ENCODE measurements around the gene ANGPTL2. TPM values are rescaled to one million over a fixed set of nuclear protein-coding genes. Genes with fewer than 3 reads are reported as not detected.

ANGPTL2 gene
- total RNA-seq, 4 donors from 2014 or later: 36.5 to 52.5 (median 50.8) TPM

- Histone ChIP-seq H3K4me1 (peaks cover 3 to 90% (median 36%) of the 10 kb centered on the region in 3 donors), H3K9me3 (no peaks in the 10 kb centered on the region), H3K36me3 (no peaks in the 10 kb centered on the region), H3K27me3 (no peaks in the 10 kb centered on the region), H3K4me3 (no peak overlapping the region), H3K27ac (peak overlapping the region; percentile 37 to 91 (median 86))
- TF ChIP-seq POLR2AphosphoS5 (IDR thresholded peaks at IDR 0.05) (peak; percentile 88), EP300 (IDR thresholded peaks at IDR 0.05) (no peak), POLR2A (IDR thresholded peaks at IDR 0.05) (no peak)
- peak; percentile 61 for ATAC-seq
- 60 to 87% methylated on average over 3 to 9 of the region's 10 CpGs for WGBS, 2 donors (ENCODE audit: low coverage in 1 of 2)
Observed at GRCh38 chr9:127130661-127131538, 8.5 kb upstream of the ANGPTL2 start.

- H3K4me1 ChIP-seq: peaks cover 3 to 84% (median 29%) of the 10 kb centered on the region in 3 donors
Observed at GRCh38 chr9:127130235-127130634, 7.8 kb upstream of the ANGPTL2 start.

GRCh38 chr9:127129718-127130085 is 7.3 kb upstream of the ANGPTL2 start:
- H3K9me3 ChIP-seq: no peaks in the 10 kb centered on the region
- no peaks in the 10 kb centered on the region for H3K36me3 ChIP-seq
- H3K4me3 ChIP-seq: no peak overlapping the region
- 100% methylated on average over 2 of the region's 3 CpGs; no CpG with 5 or more reads in 1 of the 2 donors for WGBS, 2 donors (ENCODE audit: low coverage in 1 of 2)
- no peaks in the 10 kb centered on the region for H3K27me3 ChIP-seq
- TF ChIP-seq EP300 (IDR thresholded peaks at IDR 0.05): no peak
- H3K4me1 ChIP-seq: peaks cover 3 to 78% (median 24%) of the 10 kb centered on the region in 3 donors
- no peak for ATAC-seq
- H3K27ac ChIP-seq: peak overlapping the region in 3 of 4 donors; percentile 48 to 71 (median 52)

More at GRCh38 chr9:127130235-127130634, 7.8 kb upstream of the ANGPTL2 start:
- ATAC-seq: no peak
- TF ChIP-seq EP300 (IDR thresholded peaks at IDR 0.05) (no peak), CTCF (IDR thresholded peaks at IDR 0.05) (no peak), POLR2AphosphoS5 (IDR thresholded peaks at IDR 0.05) (no peak), POLR2A (IDR thresholded peaks at IDR 0.05) (no peak)
- Histone ChIP-seq H3K27ac (peak overlapping the region in 2 of 4 donors; percentile 71 to 87), H3K27me3 (no peaks in the 10 kb centered on the region), H3K4me3 (no peak overlapping the region), H3K9me3 (no peaks in the 10 kb centered on the region), H3K36me3 (no peaks in the 10 kb centered on the region)
- 89 to 100% methylated on average over 2 of the region's 2 CpGs for WGBS, 2 donors (ENCODE audit: low coverage in 1 of 2)

DNA sequence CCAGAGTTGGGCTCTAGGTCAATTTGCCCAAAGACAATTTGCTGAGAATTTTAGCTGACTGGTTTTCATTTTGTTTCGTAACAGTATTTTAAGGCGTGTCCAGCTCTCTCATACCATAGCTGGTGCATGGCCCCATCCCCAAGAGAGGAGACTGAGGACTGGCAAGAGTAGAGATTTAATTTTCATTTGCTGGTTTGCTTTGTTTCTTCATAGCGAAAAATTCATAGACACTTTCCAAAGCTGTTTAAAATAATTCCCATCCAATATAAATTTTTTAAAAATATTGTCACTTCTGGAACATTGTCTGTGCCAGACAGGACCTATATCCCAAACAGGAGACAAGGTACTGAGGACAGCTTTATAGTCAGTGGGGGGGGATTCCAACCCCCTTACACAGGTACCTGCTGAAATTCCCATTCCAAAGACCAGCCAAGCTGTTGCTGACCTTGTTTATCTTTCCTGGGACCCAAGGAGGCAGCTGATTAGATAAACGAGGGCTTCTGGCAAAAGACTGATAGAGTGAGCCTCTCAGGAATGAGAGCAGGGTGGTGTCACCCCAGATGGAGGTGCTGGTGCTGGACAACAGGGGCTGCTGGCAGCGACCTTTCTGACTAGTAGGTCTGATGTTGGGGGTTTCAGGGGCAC is 6.8 kb upstream of the ANGPTL2 start:
- WGBS, 2 donors (ENCODE audit: low coverage in 1 of 2): 69 to 83% methylated on average over 3 to 4 of the region's 5 CpGs
- no peaks in the 10 kb centered on the region for H3K27me3 ChIP-seq
- H3K9me3 ChIP-seq: no peaks in the 10 kb centered on the region
- H3K4me1 ChIP-seq: peaks cover 2 to 73% (median 21%) of the 10 kb centered on the region in 3 donors
- H3K27ac ChIP-seq: peak overlapping the region in 3 of 4 donors; percentile 48 to 71 (median 66)
- no peaks in the 10 kb centered on the region for H3K36me3 ChIP-seq
- no peak overlapping the region for H3K4me3 ChIP-seq
- ATAC-seq: no peak
- TF ChIP-seq EP300 (IDR thresholded peaks at IDR 0.05): no peak
- no peak for TF ChIP-seq POLR2AphosphoS5 (IDR thresholded peaks at IDR 0.05)
- TF ChIP-seq CTCF (IDR thresholded peaks at IDR 0.05): no peak
- TF ChIP-seq POLR2A (IDR thresholded peaks at IDR 0.05): no peak

GRCh38 chr9:127128341-127129072 is 6.1 kb upstream of the ANGPTL2 start:
- Histone ChIP-seq H3K4me1 (peaks cover 1 to 73% (median 17%) of the 10 kb centered on the region in 3 donors), H3K27me3 (no peaks in the 10 kb centered on the region), H3K9me3 (no peaks in the 10 kb centered on the region), H3K27ac (peak overlapping the region in 3 of 4 donors; percentile 48 to 71 (median 66)), H3K36me3 (no peaks in the 10 kb centered on the region), H3K4me3 (no peak overlapping the region)
- ATAC-seq: peak; percentile 69
- TF ChIP-seq POLR2AphosphoS5 (IDR thresholded peaks at IDR 0.05) (peak; percentile 35), EP300 (IDR thresholded peaks at IDR 0.05) (no peak)
- 64 to 69% methylated on average over 3 of the region's 9 CpGs for WGBS, 2 donors (ENCODE audit: low coverage in 1 of 2)

DNA sequence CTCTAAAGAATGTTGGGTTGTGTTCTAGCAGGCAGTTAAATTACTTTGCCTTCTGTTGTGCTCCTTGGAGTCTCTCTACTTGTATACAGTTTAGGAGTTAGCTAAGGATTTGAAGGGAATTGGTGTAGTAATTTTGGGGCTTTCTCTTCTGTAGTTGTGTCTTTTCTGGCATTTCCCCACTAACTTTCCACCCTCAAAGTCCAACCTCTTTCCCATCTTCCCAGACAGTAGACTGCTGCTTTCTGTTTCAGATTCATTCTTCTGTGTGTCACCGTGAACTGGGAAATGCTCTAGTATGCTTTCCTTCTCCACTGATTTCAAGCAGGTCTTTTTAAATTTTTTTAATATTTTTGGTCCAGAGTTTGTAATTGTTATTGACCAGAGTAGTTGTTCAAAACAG is 4.5 kb upstream of the ANGPTL2 start:
- no peaks in the 10 kb centered on the region for H3K27me3 ChIP-seq
- H3K36me3 ChIP-seq: no peaks in the 10 kb centered on the region
- H3K27ac ChIP-seq: peak overlapping the region in 3 of 4 donors; percentile 44 to 71 (median 50)
- no peak for ATAC-seq
- no peak for TF ChIP-seq EP300 (IDR thresholded peaks at IDR 0.05)
- 50 to 86% methylated on average over 1 of the region's 1 CpG for WGBS, 2 donors (ENCODE audit: low coverage in 1 of 2)
- no peaks in the 10 kb centered on the region for H3K9me3 ChIP-seq
- peaks cover 6 to 72% (median 14%) of the 10 kb centered on the region in 3 donors for H3K4me1 ChIP-seq
- H3K4me3 ChIP-seq: no peak overlapping the region
